Tibial artery (tissue), 4 donors: ENCODE measurements around the gene PLTP.
"Not testable (repeated sequence)": the region's sequence is repeated elsewhere in the genome, so short reads cannot be mapped to it uniquely, and the experiment has no call there.

Source experiments
- DNase-seq, 2 donors: peaks; one replicate each; pipeline ENCODE4 v3.0.0-alpha.2; 2019
- H3K27ac ChIP-seq, 2 donors: fragments of 200-600 bp; sonication (generic) in 1 of 2; 1 replicate in 1 of 2; 2 replicates in 1 of 2; pipeline ENCODE4 v1.5.1; 2018 to 2019; ENCODE audit warnings: mild to moderate bottlenecking in 1 of 2
- H3K27me3 ChIP-seq, 2 donors: fragments of 200-600 bp; sonication (generic) in 1 of 2; one replicate each; pipeline versions ENCODE4 v1.5.1 to v1.6.0; 2016 to 2019
- H3K36me3 ChIP-seq, 3 donors: fragments of 200-600 bp; sonication (generic) in 2 of 3; one replicate each; pipeline ENCODE4 v1.5.1; 2016 to 2019; ENCODE audit warnings: mild to moderate bottlenecking in 2 of 3
- H3K4me1 ChIP-seq, 4 donors: fragments of 200-600 bp; sonication (generic) in 2 of 4; 1 replicate in 3 of 4; 2 replicates in 1 of 4; pipeline ENCODE4 v1.5.1; 2016 to 2019
- H3K4me3 ChIP-seq, 2 donors: fragments of 200-600 bp; sonication (generic) in 1 of 2; 1 replicate in 1 of 2; 2 replicates in 1 of 2; pipeline ENCODE4 v1.5.1; 2018 to 2019; ENCODE audit warnings: mild to moderate bottlenecking in 2 of 2
- H3K9me3 ChIP-seq, 3 donors: fragments of 200-600 bp; sonication (generic) in 1 of 3; one replicate each; pipeline ENCODE4 v1.5.1; 2016 to 2019
- intact Hi-C: fragments of 100-400 bp; cut with DNase I; formaldehyde crosslinking; loops from one replicate; pipeline ENCODE4 v1.15.0; 2023; ENCODE audit warnings: low total_unique reads
- TF ChIP-seq, protein P1 (sequence below), 2 experiments: fragments of 200-600 bp in 1 of 2; fragments of 450-650 bp in 1 of 2; IDR thresholded peaks; one replicate each; pipeline ENCODE4 v1.5.1; 2017 to 2019; ENCODE audit warnings: antibody characterized with exemption in 2 of 2, mild to moderate bottlenecking in 1 of 2, moderate library complexity in 1 of 2

The PLTP gene

DNA sequence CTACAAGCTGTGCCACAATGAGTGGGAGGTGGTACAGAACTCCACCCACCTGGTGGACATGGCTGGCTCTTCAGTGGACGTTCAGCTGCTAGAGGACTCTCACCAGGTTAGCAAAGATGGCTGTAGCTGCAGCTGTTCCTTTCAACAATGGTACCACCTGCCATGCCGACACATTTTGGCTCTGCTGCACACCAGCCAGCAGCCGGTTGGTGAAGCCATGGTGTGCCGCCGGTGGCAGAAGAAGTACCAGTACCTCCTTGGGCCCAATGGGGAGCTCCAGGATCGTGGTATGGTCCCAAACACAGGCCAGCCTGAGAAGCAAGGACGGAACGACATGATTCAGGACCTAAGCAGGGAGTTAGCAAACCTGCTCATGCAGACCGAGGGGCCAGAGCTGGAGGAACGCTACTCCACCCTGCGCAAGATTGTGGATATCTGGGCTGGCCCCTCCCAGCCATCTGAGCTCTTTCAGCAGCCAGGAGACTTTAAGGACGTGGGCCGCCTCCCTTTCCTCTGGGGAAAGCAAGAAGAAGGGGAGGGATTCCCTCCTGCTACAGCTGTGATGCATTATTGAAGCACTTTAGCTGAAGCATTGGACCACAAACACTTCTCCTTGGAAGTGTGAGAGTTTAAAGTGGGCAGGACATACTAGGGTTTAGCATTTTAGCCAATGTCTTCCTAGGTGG, 33.7 kb downstream of the PLTP start:
- intact Hi-C loops, result no loop called here
- Histone ChIP-seq H3K36me3 (peaks cover 18 to 31% (median 25%) of the 10 kb centered on the region in 3 donors), H3K4me3 (no peak overlapping the region), H3K27ac (no peak overlapping the region), H3K4me1 (peaks cover 0 to 17% (median 13%) of the 10 kb centered on the region in 4 donors), H3K9me3 (no peaks in the 10 kb centered on the region), H3K27me3 (no peaks in the 10 kb centered on the region)
- TF ChIP-seq, protein P1, sequence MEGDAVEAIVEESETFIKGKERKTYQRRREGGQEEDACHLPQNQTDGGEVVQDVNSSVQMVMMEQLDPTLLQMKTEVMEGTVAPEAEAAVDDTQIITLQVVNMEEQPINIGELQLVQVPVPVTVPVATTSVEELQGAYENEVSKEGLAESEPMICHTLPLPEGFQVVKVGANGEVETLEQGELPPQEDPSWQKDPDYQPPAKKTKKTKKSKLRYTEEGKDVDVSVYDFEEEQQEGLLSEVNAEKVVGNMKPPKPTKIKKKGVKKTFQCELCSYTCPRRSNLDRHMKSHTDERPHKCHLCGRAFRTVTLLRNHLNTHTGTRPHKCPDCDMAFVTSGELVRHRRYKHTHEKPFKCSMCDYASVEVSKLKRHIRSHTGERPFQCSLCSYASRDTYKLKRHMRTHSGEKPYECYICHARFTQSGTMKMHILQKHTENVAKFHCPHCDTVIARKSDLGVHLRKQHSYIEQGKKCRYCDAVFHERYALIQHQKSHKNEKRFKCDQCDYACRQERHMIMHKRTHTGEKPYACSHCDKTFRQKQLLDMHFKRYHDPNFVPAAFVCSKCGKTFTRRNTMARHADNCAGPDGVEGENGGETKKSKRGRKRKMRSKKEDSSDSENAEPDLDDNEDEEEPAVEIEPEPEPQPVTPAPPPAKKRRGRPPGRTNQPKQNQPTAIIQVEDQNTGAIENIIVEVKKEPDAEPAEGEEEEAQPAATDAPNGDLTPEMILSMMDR (IDR thresholded peaks at IDR 0.05), result no peak
- DNase-seq, result no peak

DNA sequence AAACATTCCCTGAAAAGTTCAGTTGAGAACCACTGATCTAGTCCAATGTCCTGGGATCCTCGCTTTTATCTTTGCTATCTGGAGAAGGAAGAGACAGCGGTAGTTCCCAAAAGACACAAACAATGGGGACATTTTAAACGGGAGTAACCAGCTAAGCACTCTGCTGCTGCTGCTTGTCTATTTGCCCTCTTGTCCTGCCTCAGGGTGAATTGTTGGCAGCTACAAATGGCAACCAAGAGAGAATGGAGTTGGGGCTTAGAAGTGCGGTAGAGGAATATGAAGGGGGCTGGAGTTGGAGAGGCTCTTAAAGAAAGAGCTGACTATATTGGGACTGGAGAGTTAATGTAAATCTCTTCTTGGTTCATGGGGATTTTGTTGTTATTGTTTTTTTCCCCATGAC, 37.4 kb downstream of the PLTP start:
- peaks cover 13 to 27% (median 18%) of the 10 kb centered on the region in 3 donors for H3K36me3 ChIP-seq
- TF ChIP-seq, protein P1 (IDR thresholded peaks at IDR 0.05), result no peak
- no peak for DNase-seq
- H3K27me3 ChIP-seq, result no peaks in the 10 kb centered on the region
- no peak overlapping the region for H3K4me3 ChIP-seq
- no peaks in the 10 kb centered on the region for H3K9me3 ChIP-seq
- intact Hi-C loops, result no loop called here
- H3K4me1 ChIP-seq, result no peaks in the 10 kb centered on the region
- H3K27ac ChIP-seq, result no peak overlapping the region

DNA sequence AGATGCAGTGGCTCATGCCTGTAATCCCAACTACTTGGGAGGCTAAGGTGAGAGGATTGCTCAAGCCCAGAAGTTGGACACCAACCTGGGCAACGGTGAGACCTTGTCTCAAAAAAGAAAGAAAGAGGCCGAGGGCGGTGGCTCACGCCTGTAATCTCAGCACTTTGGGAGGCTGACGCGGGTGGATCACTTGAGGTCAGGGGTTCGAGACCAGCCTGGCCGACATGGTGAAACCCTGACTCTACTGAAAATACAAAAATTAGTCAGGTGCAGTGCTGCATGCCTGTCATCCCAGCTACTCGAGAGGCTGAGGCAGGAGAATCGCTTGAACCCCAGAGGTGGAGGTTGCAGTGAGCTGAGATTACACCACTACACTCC, 37.9 kb downstream of the PLTP start:
- H3K9me3 ChIP-seq, H3K27me3 ChIP-seq, intact Hi-C loops, H3K27ac ChIP-seq, DNase-seq, H3K4me1 ChIP-seq, H3K4me3 ChIP-seq: not testable (repeated sequence)
- peaks cover 13 to 27% (median 18%) of the 10 kb centered on the region in 3 donors for H3K36me3 ChIP-seq

DNA sequence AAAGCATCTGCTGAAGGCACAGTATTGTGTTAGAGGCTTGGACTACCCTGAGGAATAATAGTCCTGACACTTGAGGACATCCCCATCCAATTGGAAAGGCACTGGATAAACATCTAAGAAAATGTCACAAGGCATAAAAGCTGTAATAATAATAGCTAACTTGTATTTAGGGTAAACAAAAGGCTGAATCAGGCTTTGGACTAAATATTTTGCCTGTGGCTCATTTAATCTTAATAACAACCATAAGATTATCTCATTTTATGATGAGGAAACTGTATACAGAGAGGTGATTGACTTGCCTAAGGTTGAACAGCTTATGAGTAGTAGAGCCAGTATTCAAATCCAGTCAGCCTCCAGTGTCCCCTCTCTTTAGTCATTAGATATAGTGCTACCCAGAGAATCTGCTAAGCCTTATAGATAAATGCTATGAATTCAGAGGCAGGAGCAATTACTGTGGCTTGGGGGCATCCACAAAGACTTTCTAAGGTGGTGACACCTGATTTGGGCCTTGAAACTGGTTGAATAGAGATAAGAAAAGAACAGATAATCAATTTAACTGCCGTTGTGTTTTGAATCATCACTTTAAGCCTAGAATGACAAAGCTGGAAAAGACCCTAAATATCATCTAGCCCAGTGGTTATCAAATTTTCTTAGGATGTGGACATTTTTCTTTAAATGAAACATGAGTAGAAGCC, 38.4 kb downstream of the PLTP start:
- TF ChIP-seq, protein P1 (IDR thresholded peaks at IDR 0.05), result no peak
- H3K4me3 ChIP-seq, result no peak overlapping the region
- no peaks in the 10 kb centered on the region for H3K27me3 ChIP-seq
- intact Hi-C loops, result no loop called here
- H3K9me3 ChIP-seq, result no peaks in the 10 kb centered on the region
- H3K27ac ChIP-seq, result no peak overlapping the region
- peaks cover 13 to 27% (median 18%) of the 10 kb centered on the region in 3 donors for H3K36me3 ChIP-seq
- DNase-seq, result no peak
- H3K4me1 ChIP-seq, result no peaks in the 10 kb centered on the region

DNA sequence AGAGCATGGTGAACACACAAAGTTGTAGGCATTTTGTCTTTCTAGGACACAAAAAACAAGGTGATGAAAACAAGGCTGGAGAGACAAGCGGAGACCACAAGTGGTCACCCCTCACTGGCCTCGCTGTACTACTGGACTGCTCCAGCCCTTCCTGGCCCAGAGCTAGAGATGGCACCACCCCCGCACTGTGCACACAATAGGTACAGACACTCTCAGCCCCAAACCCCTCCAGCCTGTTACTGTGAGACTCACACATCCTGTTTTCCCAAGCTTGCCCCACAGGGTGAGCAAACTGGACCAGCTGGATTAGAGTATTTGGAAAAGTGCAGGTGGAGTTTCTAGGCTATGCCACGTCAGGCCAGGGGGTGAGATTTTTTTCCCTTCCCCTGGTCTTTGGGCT, 39.3 kb downstream of the PLTP start:
- H3K27ac ChIP-seq, result no peak overlapping the region
- TF ChIP-seq, protein P1 (IDR thresholded peaks at IDR 0.05), result no peak
- intact Hi-C loops, result no loop called here
- no peak for DNase-seq
- peaks cover 9 to 17% (median 10%) of the 10 kb centered on the region in 3 donors for H3K36me3 ChIP-seq
- H3K4me1 ChIP-seq, result no peaks in the 10 kb centered on the region
- no peaks in the 10 kb centered on the region for H3K27me3 ChIP-seq
- H3K4me3 ChIP-seq, result no peak overlapping the region
- H3K9me3 ChIP-seq, result no peaks in the 10 kb centered on the region

DNA sequence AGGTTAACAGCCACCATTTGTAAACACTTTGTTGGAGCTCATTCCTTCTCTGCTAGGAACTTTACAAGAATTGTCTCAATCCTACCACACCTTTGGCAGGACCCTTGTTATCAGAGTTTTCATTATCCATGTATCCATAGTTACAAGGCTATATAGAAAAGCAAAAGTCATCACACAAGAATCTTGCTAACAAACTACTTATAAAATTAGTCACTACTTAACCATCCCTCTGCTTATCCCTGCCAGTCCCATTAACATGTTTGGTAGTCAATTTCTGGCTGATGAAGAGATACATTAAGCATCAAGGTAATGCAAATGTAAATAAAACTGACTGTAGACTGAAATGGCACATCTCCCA, 44.2 kb downstream of the PLTP start:
- no peak overlapping the region for H3K4me3 ChIP-seq
- intact Hi-C loops, result no loop called here

More for the DNA sequence above, 44.2 kb downstream of the PLTP start:
- H3K27ac ChIP-seq, result no peak overlapping the region
- no peaks in the 10 kb centered on the region for H3K27me3 ChIP-seq
- DNase-seq, result no peak
- no peaks in the 10 kb centered on the region for H3K4me1 ChIP-seq
- no peaks in the 10 kb centered on the region for H3K9me3 ChIP-seq
- TF ChIP-seq, protein P1 (IDR thresholded peaks at IDR 0.05), result no peak
- peaks cover 0 to 3% (median 0%) of the 10 kb centered on the region in 3 donors for H3K36me3 ChIP-seq
